D721Med (cell line): ENCODE data around the gene LIN54.

Experiments used
- DNase-seq: peaks from one replicate; pipeline ENCODE4 v3.0.0; 2011; ENCODE audit warnings: low spot score; ENCODE audit not compliant: insufficient read length
- FAIRE-seq: peaks from 2 replicates; lab custom pipeline; 2011; peaks lifted over from hg19 to GRCh38; lab: Jason Lieb, UNC
- CTCF ChIP-seq: IDR thresholded peaks from 2 replicates; pipeline ENCODE4 v1.5.1; 2012; ENCODE audit warnings: mild to moderate bottlenecking, control low read depth; ENCODE audit not compliant: insufficient read depth; ENCODE audit errors: missing control alignments

LIN54 gene

GRCh38 chr4:82969414-82969813 is 41.2 kb downstream of the LIN54 start:
- DNase-seq (no peak), FAIRE-seq (no peak)
- TF ChIP-seq CTCF, result no peak

GRCh38 chr4:82968972-82969371 is 41.7 kb downstream of the LIN54 start:
- no peak for TF ChIP-seq CTCF
- peak; percentile 96 for FAIRE-seq
- no peak for DNase-seq

GRCh38 chr4:82965763-82966162 is 44.9 kb downstream of the LIN54 start:
- TF ChIP-seq CTCF, result no peak
- no peak for FAIRE-seq

GRCh38 chr4:82957045-82957444 is 53.6 kb downstream of the LIN54 start:
- DNase-seq, result no peak

More at GRCh38 chr4:82965763-82966162, 44.9 kb downstream of the LIN54 start:
- DNase-seq, result no peak

GRCh38 chr4:82954212-82954611 is 56.4 kb downstream of the LIN54 start:
- no peak for TF ChIP-seq CTCF
- FAIRE-seq (no peak), DNase-seq (no peak)

More at GRCh38 chr4:82957045-82957444, 53.6 kb downstream of the LIN54 start:
- FAIRE-seq, result no peak
- no peak for TF ChIP-seq CTCF

GRCh38 chr4:82951196-82951595 is 59.4 kb downstream of the LIN54 start:
- DNase-seq (no peak), FAIRE-seq (peak; percentile 83)
- TF ChIP-seq CTCF, result no peak

- FAIRE-seq, result no peak
- no peak for DNase-seq
- TF ChIP-seq CTCF, result no peak
Measured at GRCh38 chr4:82948647-82949204, 61.9 kb downstream of the LIN54 start.
